DMS53 treated with DMSO at 0.1 percent for 48 hours (cell line): ENCODE measurements around the gene EEFSEC.

Source experiments
- DNase-seq: peaks from one replicate; lab custom pipeline; 2025; ENCODE audit not compliant: unreplicated experiment; lab: John Stamatoyannopoulos, UW

Gene EEFSEC

DNA sequence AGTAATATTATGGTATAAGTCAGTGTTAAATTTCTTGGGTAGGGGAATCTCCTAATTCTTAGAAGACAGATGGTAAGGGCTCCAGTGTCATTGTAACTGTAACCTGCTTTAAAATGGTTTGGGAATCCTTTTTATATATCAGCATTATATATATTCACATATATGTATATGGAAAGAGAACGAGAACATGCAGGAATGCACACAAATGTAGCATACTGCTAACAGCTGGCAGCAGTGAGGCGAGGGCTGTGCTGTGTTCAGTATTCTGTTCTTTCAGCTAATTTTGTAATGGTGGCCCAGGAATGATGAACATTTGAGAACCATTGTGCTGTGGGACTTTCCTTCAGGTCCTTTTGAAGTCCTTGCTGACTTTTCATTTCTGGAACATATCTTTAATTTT is 60.8 kb downstream of the EEFSEC start:
- DNase-seq: no peak

GRCh38 chr3:128215290-128215689 is 62.0 kb downstream of the EEFSEC start:
- no peak for DNase-seq

- DNase-seq: no peak
Observed at GRCh38 chr3:128215800-128216495, 62.7 kb downstream of the EEFSEC start.

DNA sequence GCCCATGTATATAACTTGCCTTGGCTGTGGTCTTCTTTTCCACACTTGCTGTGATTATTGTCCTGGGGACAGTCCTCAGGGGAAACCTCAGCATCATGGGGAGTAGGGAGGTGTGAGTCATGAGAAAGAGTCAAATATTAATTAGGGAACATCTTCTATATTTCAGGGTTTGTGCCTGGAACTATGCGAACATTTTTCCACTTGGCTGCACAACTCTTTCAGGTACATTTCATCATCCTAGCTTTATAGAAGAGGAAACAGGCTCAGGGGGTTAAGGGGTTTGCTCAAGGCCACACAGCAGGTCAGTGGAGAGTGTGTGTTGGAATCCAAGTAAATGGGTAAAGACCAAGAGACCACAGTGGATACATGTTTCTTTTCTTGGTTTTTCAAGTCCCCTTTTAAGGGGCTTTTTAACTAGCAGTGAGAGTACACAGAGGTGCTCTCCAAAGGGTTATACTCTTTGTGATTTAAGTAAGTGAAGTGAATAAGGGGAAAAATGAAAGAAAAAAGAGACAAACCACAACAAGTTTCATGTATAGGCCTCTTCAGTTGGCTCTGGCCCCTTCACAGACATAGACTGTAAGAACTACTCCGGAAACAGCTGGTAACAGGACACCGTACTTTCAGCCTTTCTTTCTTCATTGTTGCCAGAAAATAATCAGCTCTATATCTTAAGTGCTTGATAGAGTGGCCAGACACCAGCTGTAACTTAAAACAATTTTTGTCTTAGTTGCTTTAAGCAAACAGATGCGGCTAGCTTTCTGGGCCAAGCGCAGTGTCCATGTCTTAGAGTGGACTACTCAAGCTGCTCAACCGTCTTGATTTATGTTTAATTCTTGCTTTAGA is 64.6 kb downstream of the EEFSEC start:
- DNase-seq: no peak

DNA sequence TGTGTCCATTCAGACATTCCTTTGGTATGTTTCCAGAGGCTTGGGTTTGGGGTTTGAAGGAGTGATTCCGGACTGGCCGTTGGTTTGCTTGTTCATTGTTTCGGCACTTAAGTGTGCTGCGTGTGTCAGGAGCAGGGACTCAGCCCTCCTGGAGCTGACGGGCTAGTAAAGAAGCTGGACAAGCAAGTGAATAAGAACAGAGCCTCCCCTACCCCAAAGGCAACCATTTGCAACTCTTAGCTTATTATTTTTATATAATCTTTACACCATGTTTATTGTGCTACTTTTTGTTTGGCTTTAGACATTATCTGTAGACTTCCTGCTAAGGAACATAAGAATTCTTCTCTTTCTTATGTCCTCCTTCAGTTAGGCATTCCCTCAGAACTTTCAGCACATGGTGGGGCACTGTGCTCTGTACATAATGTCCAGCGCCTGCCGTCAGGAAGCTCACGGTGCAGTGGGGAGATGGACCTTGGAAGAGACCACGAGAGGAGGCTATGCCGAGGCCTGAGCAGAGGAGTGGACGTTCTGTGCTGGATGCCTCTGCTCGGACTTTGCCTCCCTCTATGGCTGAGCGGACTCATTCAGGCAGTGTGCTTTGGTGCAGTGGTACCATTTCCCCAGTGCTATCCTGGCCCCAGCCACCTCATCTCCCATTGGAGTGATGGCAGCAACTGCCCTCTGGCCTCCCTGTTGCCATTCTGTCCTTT is 65.4 kb downstream of the EEFSEC start:
- no peak for DNase-seq

- no peak for DNase-seq
Observed at GRCh38 chr3:128221328-128221727, 68.0 kb downstream of the EEFSEC start.

DNA sequence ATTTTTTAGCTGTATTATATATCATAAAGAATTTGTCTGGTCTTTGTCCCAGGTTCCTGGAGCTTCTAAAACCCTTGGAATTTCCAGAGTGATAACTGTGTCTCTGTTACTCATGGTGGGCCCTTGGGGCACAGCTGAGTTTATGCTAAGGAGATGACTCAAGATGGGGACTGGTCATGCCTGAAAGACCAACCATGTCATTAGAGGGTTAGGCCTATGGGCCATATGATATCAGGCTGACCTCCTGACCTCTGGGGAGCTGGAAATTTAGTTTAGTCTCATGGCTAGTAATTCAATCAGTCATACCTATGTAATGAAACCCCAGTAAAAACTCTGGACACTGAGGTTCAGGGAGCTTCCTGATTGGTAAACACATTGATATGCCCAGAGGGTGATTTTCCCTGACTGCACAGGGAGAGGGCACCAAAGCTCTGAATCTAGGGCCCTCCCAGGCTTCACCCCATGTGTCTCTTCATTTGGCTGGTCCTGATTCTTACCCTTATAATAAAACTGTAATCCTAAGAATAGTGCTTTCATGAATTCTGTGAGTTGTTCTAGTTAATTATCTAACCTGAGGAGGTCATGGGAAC is 69.6 kb downstream of the EEFSEC start:
- no peak for DNase-seq

DNA sequence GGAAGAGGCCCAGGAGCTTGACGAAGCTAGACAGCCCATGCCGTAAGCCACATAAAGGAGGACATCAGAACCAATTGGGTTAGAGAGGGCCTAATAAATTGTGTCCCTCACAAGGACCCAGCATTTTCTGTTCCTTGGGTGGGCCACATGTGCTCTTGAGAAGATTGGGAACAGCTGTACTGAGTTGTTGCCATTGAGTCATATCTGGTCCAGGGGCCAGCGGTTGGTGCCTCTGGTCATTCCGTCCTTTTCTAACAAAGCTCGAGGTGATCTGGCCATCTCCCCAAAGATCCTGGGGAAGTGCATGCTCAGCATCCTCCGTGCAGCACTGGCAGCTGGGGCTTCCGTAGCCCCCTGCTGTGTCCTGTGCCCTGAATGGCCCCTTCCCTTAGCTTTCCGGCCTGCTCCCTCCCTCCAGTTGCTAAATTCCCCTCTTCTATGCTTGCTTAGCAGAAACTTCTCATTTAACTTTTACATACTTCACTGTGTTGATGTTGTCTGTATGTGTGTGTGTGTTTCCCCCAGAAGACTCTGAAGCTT is 73.0 kb downstream of the EEFSEC start:
- DNase-seq: no peak

DNA sequence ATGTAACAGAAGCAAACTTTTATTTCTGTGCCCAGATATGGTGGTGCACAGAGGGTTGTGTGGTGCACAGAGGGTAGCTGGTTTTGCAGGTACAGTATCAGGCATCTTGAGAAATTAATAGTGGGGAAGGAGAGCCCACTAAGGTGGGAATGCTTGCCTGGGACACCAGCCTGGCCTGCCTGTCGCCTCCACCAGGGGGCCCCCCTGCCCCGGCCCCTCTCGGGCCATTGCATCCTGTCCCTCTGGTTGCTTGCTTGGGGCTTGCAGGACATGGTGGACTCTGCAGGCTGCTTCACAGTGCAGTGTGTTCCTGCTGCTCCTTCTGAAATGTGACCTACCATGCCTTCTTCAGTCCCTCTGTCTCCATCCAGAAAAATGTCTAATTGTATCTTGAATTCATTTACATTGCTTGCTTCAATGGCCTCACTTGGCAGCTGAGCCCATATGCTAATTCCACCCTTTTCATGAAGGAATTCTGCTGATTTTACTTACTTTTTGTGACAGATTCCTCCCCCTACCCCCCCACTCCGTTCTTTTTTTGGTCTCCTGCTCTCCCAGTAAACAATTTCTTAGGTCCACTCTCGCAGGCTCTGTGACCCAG is 73.6 kb downstream of the EEFSEC start:
- no peak for DNase-seq

DNA sequence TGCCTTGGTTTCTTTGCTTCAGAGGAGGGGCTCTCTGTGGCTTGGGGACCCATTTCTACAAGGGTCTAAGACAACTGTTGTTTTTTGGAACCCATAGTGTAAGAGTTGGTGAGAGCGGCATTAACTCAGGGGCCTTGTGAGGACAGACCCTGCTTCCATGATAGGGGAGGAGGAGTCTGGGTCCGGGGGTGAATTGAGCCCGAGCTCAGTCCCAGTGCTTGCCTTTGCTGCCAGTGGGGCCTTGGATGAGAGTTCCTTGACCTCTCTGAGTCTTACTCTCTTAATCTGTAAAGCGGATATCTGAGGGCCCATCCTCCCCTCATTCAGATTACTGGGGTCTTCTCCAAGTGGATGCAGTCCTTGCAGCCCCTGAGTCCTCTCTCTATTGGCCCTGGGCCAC is 74.2 kb downstream of the EEFSEC start:
- no peak for DNase-seq

GRCh38 chr3:128228366-128228910 is 75.2 kb downstream of the EEFSEC start:
- no peak for DNase-seq

GRCh38 chr3:128229106-128229857 is 76.0 kb downstream of the EEFSEC start:
- no peak for DNase-seq

DNA sequence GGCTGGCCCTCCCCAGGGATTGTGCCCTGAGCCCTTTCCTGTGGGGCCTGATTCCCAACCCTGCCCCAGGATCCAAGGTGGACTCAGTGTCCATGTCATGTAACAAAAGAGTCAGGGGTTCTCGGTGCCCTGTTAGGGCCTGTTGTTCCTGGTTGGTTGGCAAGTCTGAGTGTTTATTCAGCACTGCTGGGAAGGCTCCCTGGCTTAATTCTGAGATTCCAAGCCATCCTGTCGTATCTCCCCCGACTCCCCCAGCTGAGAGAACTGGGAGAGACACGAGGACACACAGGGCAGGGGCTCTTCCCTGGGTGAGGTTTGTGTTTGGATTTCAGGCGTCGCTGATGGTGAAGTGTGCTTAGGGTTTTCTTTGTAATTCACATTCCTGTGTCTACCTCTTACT is 78.3 kb downstream of the EEFSEC start:
- no peak for DNase-seq

- no peak for DNase-seq
Observed at GRCh38 chr3:128232376-128233178, 79.3 kb downstream of the EEFSEC start.

DNA sequence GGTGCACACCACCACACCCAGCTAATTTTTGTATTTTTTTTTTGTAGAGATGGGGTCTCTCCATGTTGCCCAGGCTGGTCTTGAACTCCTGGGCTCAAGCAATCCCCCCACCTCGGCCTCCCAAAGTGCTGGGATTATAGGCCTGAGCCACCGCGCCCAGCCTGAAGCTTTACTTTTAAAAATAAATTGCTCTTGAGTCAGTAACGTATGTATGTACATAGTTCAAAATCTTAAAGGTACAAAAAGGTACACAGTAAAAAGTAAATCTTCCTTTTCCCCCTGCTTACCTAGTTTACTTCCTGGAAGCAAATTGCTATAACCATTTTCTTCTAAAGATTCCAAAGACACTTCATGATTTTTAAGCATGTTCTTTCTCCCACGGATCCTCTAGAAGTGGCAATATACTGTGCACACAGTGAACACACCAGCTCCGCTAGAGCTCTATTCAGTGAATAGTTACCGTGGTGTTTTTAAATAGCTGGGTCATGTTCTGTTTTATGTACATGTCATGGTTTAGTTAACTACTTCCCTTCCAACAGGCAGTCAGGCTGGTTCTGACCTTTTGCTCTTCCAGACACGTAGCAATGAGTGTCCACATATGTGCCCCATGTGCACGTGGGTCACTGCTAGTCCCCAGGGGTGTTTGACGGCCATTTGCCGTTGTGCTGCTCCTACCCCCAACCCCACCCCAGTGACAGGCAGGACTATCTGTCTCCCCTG is 82.1 kb downstream of the EEFSEC start:
- DNase-seq: no peak

DNA sequence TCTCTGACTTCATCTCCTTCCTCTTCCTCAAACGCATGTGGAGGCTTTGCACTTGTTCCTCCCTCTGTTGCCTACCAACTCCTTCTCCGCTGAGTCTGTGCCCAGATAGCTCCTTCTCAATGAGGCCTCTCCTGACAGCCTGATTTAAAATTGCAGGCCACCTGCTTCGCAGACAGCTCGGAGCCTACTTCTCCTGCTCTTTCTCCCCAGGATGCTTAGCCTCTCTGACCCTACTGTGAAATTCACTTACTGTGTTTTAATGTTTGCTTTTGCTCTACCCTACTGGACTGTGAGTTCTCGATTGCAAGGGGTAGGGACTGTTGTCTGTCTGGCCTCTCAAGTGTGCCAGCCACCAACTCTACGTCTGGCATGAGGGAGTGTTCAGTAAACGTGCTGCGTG is 83.4 kb downstream of the EEFSEC start:
- DNase-seq: no peak

DNA sequence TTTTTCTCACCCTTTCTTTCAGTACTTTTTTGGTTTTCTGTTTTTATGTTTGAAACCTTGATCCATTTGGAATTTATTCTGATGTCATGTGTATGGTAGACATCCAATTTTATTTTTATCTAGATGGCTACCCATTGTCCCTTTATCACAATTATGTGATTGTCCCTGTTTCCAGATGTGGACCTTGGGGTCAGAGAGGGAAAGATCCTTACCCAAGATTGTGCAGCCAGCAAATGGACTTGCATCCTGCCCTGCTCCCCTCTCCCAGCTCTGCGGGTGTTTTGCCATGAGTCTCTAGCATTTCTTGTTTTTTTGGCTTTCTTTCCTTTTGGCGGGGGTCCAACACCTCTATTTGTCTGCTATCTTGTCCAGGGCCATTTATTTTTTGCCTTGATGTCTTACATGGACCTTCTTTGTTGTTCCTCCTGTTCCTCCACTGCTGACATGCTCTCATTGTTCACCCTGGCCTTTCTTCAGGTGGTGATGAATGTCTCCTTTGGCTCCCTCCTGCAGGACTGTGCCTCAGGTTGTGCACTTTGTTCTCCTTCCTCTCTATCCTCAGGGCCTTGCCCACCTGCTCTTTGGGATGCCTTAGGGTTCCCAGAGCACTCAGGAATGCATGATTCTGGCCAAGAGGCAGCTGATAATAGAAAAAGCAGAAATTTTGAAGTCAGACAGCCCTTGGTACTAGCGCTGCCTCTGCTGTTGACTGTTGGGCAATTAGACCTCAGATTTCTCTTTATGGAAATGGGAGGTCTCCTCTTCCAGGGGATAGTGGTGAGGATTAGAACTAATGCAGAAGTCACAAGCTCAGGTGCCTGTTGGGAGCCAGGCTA is 84.3 kb downstream of the EEFSEC start:
- DNase-seq: no peak

- no peak for DNase-seq
Observed at GRCh38 chr3:128238184-128238489, 84.9 kb downstream of the EEFSEC start.
